PC-9 (cell line): ENCODE measurements around the gene NRDC. TPM values are rescaled to one million over a fixed set of nuclear protein-coding genes. Genes with fewer than 3 reads are reported as not detected.

Experiments
- BruUV-seq: library from RNA; stranded (reverse); fragments of 400-500 nt; replicated peaks from 2 replicates; lab custom pipeline; 2021; lab: Mats Ljungman, UMichigan
- CTCF ChIA-PET: fragments of 300-600 bp; sonication (Branson Sonifier 250); formaldehyde crosslinking; loops from one replicate; lab custom pipeline; 2022; ENCODE audit warnings: antibody characterized with exemption; lab: Charles Lee
- POLR2A ChIA-PET: fragments of 300-600 bp; sonication (Branson Sonifier 250); formaldehyde crosslinking; loops from one replicate; lab custom pipeline; 2022; ENCODE audit warnings: antibody characterized with exemption; ENCODE audit not compliant: unreplicated experiment; lab: Charles Lee
- DNase-seq, 2 experiments: peaks; one replicate each; pipeline versions ENCODE4 v3.0.0 to v3.0.0-alpha.2; 2015 to 2022; ENCODE audit warnings: mixed read lengths in 1 of 2
- H2AFZ ChIP-seq: fragments of 200-600 bp; sonication (generic); 2 replicates; pipeline ENCODE4 v1.8.1; 2017; ENCODE audit warnings: antibody characterized with exemption
- H3F3A ChIP-seq: fragments of 200-600 bp; sonication (generic); 2 replicates; pipeline ENCODE4 v1.8.1; 2017; ENCODE audit warnings: antibody characterized with exemption, mild to moderate bottlenecking, low read depth; ENCODE audit not compliant: insufficient read depth
- H3K27ac ChIP-seq: fragments of 200-600 bp; sonication (generic); 2 replicates; pipeline ENCODE4 v1.6.1; 2016; ENCODE audit warnings: mixed run types
- H3K27me3 ChIP-seq: fragments of 200-600 bp; sonication (generic); 2 replicates; pipeline ENCODE4 v1.6.1; 2016; ENCODE audit warnings: low read depth, mixed run types; ENCODE audit not compliant: insufficient read depth
- H3K36me3 ChIP-seq: fragments of 200-600 bp; sonication (generic); 2 replicates; pipeline ENCODE4 v1.6.1; 2016; ENCODE audit warnings: low read depth, mixed run types
- H3K4me1 ChIP-seq: fragments of 200-600 bp; sonication (generic); replicated peaks from 2 replicates; pipeline ENCODE4 v1.6.1; 2016; ENCODE audit warnings: mixed run types; ENCODE audit not compliant: insufficient read depth
- H3K4me2 ChIP-seq: fragments of 200-600 bp; sonication (generic); 2 replicates; pipeline ENCODE4 v1.6.1; 2017; ENCODE audit warnings: mixed run types
- H3K4me3 ChIP-seq: fragments of 200-600 bp; sonication (generic); 2 replicates; pipeline ENCODE4 v1.6.1; 2016; ENCODE audit warnings: mixed run types
- H3K79me2 ChIP-seq: fragments of 200-600 bp; sonication (generic); 2 replicates; pipeline ENCODE4 v1.6.1; 2017; ENCODE audit warnings: low read depth, mixed run types
- H3K9me2 ChIP-seq: fragments of 200-600 bp; sonication (generic); 2 replicates; pipeline ENCODE4 v1.8.1; 2017; ENCODE audit warnings: mild to moderate bottlenecking; ENCODE audit not compliant: insufficient read depth
- H3K9me3 ChIP-seq: fragments of 200-600 bp; sonication (generic); 2 replicates; pipeline ENCODE4 v1.8.1; 2016; ENCODE audit warnings: low read depth; ENCODE audit not compliant: insufficient read depth
- H4K20me1 ChIP-seq: fragments of 200-600 bp; sonication (generic); 2 replicates; pipeline ENCODE4 v1.8.1; 2017; ENCODE audit not compliant: insufficient read depth
- CTCF ChIP-seq: fragments of 200-600 bp; sonication (generic); conservative IDR thresholded peaks from 2 replicates; pipeline ENCODE4 v1.6.1; 2017; ENCODE audit warnings: mixed run types, antibody characterized with exemption, mild to moderate bottlenecking, moderate library complexity
- EZH2 ChIP-seq: fragments of 200-600 bp; sonication (generic); IDR thresholded peaks from 2 replicates; pipeline ENCODE4 v1.8.0; 2017; ENCODE audit warnings: antibody characterized with exemption, low read depth
- intact Hi-C: fragments of 100-400 bp; cut with micrococcal nuclease; formaldehyde crosslinking; loops from one replicate; pipeline ENCODE4 v1.10.0; 2022; ENCODE audit not compliant: unreplicated experiment
- total RNA-seq: library from RNA; stranded (reverse); gene quantifications from 2 replicates; pipeline ENCODE4 v1.2.3, GENCODE V29; 2021

The NRDC gene
- total RNA-seq, 1 experiment from 2014 or later: 219 TPM

- H3F3A ChIP-seq: peaks cover 48% of the 10 kb centered on the region
- intact Hi-C loops: loop anchor here (2.0 to 5.0 kb wide), 3 partner anchors 89 to 202 kb away; no protein-coding TSS in a partner anchor
- DNase-seq: peak in 1 of 2 experiments; percentile 76
- no peak overlapping the region for H3K4me3 ChIP-seq
- peaks cover 41% of the 10 kb centered on the region for H3K36me3 ChIP-seq
- ChIA-PET CTCF (no interaction called here), POLR2A (interaction anchor here (0.5 to 0.7 kb wide), 3 partner anchors 11 to 137 kb away, joined by 4 to 5 read pairs (median 4); no protein-coding TSS in a partner anchor)
- H3K9me2 ChIP-seq: no peaks in the 10 kb centered on the region
- peaks cover 10% of the 10 kb centered on the region; the same call in 1 of the 2 replicates for H3K79me2 ChIP-seq
- no peaks in the 10 kb centered on the region for H4K20me1 ChIP-seq
- BruUV-seq: no TSS peak
- no peak for TF ChIP-seq CTCF
- TF ChIP-seq EZH2: no peak
- peaks cover 30% of the 10 kb centered on the region for H3K4me1 ChIP-seq
- peak overlapping the region; percentile 60 for H3K27ac ChIP-seq
- H3K9me3 ChIP-seq: no peaks in the 10 kb centered on the region
- peak overlapping the region; percentile 38 for H3K4me2 ChIP-seq
- no peak overlapping the region for H2AFZ ChIP-seq
- no peaks in the 10 kb centered on the region for H3K27me3 ChIP-seq
Measured at GRCh38 chr1:51760872-51761271, 117.7 kb downstream of the NRDC start.

GRCh38 chr1:51758310-51758709 is 120.2 kb downstream of the NRDC start:
- Histone ChIP-seq H3K27ac (no peak overlapping the region), H3F3A (peaks cover 44% of the 10 kb centered on the region), H3K4me3 (no peak overlapping the region), H4K20me1 (no peaks in the 10 kb centered on the region), H3K4me2 (no peak overlapping the region), H3K9me2 (no peaks in the 10 kb centered on the region), H3K9me3 (no peaks in the 10 kb centered on the region), H3K36me3 (peaks cover 29% of the 10 kb centered on the region), H3K4me1 (peaks cover 30% of the 10 kb centered on the region), H3K79me2 (peaks cover 16% of the 10 kb centered on the region; the same call in 1 of the 2 replicates), H2AFZ (no peak overlapping the region), H3K27me3 (no peaks in the 10 kb centered on the region)
- ChIA-PET POLR2A (interaction anchor here (0.5 kb wide), 1 partner anchor 189 kb away, joined by 5 read pairs; no protein-coding TSS in a partner anchor), CTCF (no interaction called here)
- intact Hi-C loops: no loop called here
- DNase-seq: no peak
- TF ChIP-seq EZH2 (no peak), CTCF (no peak)
- no TSS peak for BruUV-seq

GRCh38 chr1:51756290-51756689 is 122.2 kb downstream of the NRDC start:
- TF ChIP-seq EZH2 (no peak), CTCF (no peak)
- Histone ChIP-seq H3K79me2 (peaks cover 18% of the 10 kb centered on the region; the same call in 1 of the 2 replicates), H2AFZ (no peak overlapping the region), H3F3A (peaks cover 55% of the 10 kb centered on the region), H3K27ac (no peak overlapping the region), H3K4me3 (no peak overlapping the region), H3K9me3 (no peaks in the 10 kb centered on the region), H3K36me3 (peaks cover 36% of the 10 kb centered on the region), H3K4me2 (no peak overlapping the region), H3K27me3 (no peaks in the 10 kb centered on the region), H3K4me1 (peaks cover 29% of the 10 kb centered on the region), H4K20me1 (no peaks in the 10 kb centered on the region), H3K9me2 (no peaks in the 10 kb centered on the region)
- CTCF ChIA-PET: interaction anchor here (0.7 kb wide), 1 partner anchor 12 kb away, joined by 3 read pairs; no protein-coding TSS in a partner anchor
- no peak for DNase-seq
- no TSS peak for BruUV-seq
- intact Hi-C loops: no loop called here
- POLR2A ChIA-PET: no interaction called here
